GM21717 (cell line): Measurements from ENCODE around the gene A4GNT.
A peak's percentile ranks its signal among the peaks of the same experiment; 100 is the strongest.
"Not testable (repeated sequence)": the region's sequence is repeated elsewhere in the genome, so short reads cannot be mapped to it uniquely, and the experiment has no call there.

ENCODE experiments used
- ATAC-seq: cut with Tn5 transposase; IDR thresholded peaks from one replicate; pipeline ENCODE4 v1.9.1; 2021; ENCODE audit warnings: mild to moderate bottlenecking, moderate library complexity; ENCODE audit not compliant: unreplicated experiment

The A4GNT gene

DNA sequence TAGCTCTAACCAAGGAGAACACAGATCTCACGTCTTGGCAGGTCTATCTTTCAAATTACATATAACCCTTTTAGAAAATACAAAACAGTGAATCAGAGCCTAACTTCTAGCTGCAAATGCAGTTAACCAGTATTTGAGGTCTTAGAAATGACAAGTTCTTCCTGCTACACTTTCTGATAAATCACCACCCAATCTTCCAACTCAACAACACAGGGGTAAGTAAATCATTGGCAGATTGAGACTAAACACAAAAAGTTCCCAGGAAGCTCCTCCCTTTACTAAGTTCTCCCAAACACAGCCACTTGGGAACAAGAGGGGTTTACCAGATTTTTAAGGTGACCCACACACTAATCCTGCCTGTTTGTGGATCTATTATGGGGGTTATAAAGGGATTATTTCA is at the start of gene A4GNT:
Gene A4GNT, minus strand, starts transcription at position 152 of the 400 bp plus-strand sequence. CDS start 1,134 bp downstream, outside the sequence.
- ATAC-seq: no peak

DNA sequence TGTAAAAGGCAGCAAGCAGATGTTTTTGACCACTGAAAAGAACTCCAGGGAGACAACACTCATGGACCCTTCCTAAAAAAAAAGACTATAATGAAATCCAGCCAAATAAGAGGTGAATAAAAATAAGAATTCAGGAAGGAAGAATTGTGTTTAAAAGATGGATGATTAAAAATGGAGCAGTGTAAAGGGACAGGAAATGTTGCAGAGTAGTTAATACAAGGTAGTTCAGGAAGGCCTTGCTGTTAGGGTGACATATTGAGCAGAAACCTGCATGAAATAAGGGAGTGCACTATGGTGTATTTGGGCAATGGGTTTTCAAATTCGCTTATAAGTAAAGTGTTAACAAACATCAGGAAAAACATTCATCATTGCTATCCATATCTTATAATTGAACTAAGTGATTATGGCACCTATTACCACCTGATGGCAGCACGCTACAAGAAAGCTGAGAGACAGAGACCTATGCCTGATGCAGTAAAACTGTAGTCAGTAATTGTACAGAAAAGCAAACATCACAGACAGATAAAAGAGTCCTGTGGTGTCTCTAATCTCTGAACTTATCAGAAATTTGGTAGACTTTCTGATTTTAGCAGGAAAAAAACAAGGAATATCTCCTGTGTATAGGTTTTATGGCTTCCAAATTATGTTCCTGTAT is 48.3 kb upstream of the A4GNT start:
- ATAC-seq: no peak

- ATAC-seq: peak; percentile 89
Measured at GRCh38 chr3:138174421-138175131, 42.4 kb upstream of the A4GNT start, which contains the start of gene DBR1. DBR1 (minus strand) TSS chr3:138174921; CDS start chr3:138174795, 126 bp downstream.

DNA sequence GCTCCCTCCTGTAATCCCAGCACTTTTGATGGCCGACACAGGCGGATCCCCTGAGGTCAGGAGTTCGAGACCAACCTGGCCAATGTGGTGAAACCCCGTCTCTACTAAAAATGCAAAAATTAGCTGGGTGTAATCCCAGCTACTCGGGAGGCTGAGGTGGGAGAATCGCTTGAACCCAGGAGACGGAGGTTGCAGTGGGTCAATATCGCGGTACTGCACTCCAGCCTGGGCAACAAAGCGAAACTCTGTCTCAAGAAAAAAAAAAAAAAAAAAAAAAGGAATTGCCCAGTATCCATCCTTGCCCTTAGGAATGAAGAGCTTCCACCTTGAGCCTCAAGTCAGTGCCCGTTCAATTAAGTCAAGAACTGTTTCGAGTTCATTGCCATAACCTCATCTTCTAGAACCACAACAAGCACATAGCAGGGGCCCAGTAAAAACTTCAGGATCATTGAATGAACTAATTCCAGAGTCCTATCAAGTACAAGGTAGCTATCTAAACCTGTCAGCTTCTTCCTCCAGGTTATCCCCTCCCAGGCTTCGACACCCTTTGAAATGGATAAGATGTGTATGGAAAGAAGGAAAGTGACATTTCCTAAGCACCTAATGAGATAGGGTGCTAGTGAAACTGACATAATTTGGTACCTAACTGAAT is 41.7 kb upstream of the A4GNT start:
- no peak for ATAC-seq

- ATAC-seq: no peak
Measured at GRCh38 chr3:138172625-138173024, 40.4 kb upstream of the A4GNT start.

DNA sequence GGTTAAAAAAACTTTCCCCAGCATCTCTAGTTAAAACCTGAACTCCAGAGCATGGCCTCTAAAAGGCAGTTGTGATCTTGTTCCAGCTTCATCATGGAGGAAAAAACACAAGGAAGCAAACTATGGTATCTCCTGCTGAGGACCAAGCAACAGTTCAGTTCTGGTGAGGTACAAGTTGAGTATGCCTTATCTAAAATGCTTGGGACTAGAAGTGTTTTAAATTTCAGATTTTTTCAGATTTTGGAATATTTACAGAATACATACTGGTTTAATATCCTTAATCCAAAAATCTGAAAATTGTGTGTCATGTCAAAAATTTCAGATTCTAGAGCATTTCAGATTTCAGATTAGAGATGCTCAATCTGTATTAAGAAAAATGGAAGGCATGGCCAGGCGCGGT is 32.9 kb upstream of the A4GNT start:
- no peak for ATAC-seq

DNA sequence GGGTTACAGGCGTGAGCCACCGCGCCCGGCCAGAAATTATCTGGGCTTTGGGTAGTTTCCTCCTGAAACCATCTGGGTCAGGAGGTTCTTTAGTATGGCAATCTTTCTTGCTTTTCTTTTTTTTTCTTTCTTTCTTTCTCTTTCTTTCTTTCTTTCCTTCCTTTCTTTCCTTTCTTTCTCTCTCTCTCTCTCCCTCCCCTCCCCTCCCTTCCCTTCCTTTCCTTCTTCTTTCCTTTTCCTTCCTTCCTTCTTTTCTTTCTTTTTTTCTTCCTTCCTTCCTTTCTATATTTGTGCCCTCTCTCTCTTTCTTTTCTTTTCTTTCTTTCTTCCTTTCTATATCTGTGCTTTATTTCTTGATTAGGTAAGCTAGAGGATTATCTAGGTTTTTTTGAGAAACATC is 25.6 kb upstream of the A4GNT start:
- no peak for ATAC-seq

GRCh38 chr3:138154534-138154933 is 22.3 kb upstream of the A4GNT start:
- ATAC-seq: no peak

- no peak for ATAC-seq
Measured at GRCh38 chr3:138148503-138148902, 16.3 kb upstream of the A4GNT start.

DNA sequence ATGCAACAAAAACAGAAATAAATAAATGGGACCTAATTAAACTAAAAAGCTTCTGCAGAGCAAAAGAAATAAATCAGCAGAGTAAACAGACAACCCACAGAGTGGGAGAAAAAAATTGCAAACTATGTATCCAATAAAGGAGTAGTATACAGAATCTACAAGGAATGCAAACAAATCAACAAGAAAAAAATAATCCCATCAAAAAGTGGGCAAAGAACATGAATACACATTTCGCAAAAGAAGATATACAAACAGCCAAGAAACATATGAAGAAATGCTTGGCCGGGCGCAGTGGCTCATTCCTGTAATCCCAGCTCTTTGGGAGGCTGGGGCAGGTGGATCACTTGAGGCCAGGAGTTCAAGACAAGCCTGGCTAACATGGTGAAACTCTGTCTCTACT is 10.0 kb upstream of the A4GNT start:
- ATAC-seq: not testable (repeated sequence)

- ATAC-seq: no peak
Measured at GRCh38 chr3:138140940-138141339, 8.8 kb upstream of the A4GNT start.

DNA sequence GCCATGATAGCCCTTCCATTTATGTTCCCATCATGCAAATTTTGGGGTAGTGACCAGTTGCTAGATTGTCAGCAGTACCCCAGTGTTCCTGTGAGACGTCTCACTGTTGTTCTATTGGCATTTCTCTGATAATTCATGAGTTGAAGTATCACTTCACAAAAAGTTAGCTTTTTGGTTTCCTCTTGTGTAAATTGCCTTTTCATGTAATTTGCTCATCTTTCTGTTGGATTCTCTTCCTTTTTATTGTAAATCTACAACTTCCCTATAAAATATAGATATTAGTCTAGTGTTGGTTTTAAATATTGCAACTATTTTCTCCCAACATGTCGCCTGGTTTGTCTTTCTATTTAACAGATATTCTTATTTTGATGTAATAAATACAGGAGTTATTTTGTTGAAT is 7.5 kb upstream of the A4GNT start:
- ATAC-seq: no peak

GRCh38 chr3:138137861-138138260 is 5.7 kb upstream of the A4GNT start:
- ATAC-seq: no peak

DNA sequence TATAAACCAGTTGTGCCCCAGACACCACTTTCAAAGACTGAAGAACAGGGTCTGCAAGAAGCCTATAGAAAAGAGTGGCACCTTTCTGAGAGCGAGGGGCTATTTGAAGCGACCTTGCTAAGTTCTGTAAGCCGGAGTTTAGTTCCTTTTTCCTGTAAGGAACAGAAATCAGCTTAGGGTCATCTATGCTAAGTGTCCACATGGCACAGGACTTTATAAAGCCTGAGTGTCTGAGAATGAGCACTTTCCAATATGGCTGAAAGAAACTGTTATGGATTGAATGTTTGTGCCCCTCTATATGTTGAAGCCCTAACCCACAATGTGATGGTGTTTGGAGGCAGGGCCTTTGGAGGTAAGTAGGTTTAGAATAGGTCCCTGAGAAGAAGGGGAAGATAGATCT is 4.0 kb upstream of the A4GNT start:
- no peak for ATAC-seq

- no peak for ATAC-seq
Measured at GRCh38 chr3:138135833-138136194, 3.6 kb upstream of the A4GNT start.

DNA sequence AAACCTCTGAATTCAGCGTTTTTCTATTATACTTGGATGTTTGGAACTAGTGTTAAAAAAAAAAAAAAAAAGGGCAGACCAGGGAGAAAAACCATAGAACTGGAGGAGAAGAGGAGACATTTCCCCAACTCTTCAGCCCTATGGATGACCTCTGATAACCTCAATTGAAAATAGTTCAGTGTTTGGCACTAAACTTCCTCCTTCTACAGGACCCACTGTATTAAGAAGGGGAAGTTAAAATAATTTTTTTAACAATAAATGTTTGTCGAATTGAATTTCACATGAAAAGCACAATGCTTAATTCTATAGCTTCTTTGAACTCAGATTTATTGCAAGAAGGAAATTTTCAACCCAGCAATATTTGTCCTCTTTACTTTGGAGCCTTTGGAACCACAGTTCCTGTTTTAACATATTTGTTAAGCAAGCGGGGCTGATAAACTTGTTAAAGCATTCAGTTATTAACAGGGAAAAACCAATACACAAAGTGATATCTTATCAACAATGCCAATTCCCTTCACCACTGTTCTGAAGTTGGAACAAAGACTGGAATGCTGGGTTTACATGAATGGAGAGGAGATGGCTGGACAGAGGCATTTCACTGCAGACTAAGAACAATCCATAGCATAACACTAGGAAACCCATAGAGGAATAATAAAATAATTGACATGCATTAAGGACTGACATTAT is 3.1 kb upstream of the A4GNT start:
- no peak for ATAC-seq

- ATAC-seq: no peak
Measured at GRCh38 chr3:138127636-138128365, 4.4 kb downstream of the A4GNT start.

DNA sequence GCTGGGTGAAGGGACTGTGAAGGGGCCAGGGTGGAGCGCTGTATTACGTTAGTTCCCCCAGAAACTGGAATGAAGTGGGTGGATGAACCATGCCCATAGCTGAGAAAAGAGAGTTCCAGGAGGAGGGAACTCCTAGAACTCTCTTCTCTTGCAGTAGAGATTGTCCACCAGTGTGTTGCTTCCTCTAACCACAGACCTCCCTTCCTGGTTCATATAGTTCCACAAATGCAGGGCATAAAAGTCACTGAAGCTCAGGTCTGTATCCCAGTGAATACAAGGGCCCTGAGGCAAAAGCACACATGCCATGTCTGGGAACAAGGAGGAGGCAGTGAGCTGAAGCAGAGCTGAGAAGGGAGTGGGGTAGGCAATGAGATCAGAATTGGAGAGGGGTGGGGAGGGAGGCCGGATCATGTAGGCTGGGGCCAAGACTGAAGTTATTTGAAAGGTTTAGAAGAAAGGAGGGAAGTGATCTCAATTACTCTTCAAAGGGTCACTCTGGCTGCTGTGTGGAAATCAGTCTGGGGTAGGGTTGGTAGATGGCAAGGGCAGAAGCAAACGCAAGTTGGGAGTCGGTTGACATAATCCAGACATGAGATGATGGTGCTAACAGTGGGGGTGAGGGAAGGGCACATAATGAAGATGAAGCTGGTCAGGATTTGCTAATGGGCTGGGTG is 6.5 kb downstream of the A4GNT start:
- no peak for ATAC-seq

DNA sequence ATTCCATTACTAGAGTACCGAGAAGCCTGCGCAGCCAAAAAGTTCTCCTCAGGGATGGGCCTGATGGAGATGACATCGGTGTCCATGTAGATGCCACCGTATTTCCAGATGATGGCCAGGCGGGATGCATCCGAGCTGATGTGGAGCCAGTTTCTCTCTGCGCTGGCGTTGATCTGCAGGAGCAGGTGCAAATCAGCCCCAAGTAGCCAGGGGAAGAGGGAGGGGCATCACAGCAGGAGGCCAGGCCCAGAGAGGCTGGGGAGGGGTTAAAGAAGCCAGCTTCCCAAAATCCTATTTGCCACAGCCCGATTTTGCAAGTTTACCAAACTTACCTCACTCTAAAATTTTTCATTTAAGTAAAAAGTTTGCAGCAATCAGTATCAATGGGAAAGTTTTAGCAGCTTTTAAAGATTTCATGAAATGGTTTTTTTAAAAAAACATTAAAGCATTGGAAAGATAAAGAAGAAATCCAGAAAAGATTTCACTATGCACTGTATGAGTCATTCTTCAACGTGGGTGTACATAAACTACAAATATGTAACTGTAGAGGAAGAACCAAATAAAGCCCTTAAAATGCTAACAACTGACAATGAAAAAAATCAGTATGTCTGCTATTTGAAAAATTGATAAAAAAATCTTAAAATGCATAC is 7.4 kb downstream of the A4GNT start:
- no peak for ATAC-seq

DNA sequence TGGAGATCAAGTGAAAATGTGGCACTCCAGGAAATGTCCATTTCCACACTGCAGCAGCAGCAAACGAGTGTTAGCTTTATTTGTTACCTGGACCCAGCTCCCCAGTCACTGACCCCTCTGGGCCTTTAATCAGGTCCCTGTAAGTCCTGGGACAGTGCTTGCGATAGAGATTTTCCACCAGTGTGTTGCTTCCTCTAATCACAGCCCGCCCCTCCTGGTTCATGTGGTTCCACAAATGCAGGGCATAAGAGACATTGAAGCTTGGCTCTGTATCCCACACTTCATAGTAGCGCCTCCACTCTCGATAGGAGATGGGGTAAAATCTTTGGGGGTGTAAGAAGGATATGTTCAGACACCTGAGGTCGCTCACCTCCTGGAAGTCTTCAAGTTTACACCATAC is 8.0 kb downstream of the A4GNT start:
- no peak for ATAC-seq
